HG03139 (cell line): Measurements from ENCODE around the gene EVPLL.
"Not testable (repeated sequence)": the region's sequence is repeated elsewhere in the genome, so short reads cannot be mapped to it uniquely, and the experiment has no call there.

Experiments
- ATAC-seq: cut with Tn5 transposase; IDR thresholded peaks from one replicate; pipeline ENCODE4 v1.9.1; 2021; ENCODE audit not compliant: unreplicated experiment

Gene EVPLL

DNA sequence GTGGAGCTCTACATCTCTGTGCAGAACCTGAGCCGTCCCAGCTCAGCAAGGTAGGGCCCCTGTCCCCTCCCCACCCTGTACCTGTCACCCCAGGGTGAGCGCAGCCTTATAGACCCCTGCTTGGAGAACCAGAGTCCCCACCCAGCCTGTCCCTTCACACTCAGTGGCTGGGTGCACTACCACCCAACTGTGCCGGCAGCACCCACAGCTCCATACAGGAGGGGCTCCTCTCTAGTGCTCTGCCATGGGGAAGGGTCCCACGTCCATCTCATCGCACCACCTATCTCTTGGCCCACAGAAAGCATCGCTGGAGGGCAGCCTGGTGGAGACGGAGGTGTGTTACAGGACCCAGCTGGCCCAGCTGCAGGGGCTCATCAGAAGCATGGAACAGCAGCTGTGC is 45.4 kb downstream of the EVPLL start:
- ATAC-seq: not testable (repeated sequence)

DNA sequence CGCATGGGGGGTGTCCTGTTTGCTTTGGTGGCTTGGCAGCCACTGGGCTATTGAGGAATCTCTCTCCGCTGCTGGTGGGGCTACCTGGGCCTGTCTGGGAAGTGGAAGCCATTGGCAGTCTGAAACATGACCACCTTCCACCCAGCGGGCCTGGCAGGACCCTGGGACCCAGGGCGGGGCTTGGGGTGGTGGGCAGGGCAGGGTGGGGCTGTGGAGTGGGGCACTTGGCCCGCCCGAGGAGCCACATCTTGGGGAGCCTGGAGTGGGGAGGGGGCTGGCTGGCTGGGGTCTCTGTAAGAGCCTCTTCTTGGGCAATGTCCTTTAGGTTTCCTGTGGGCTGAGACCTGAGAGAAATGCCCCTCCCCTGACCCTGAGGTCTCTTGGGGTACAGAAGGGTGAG is 48.0 kb downstream of the EVPLL start:
- ATAC-seq: not testable (repeated sequence)

DNA sequence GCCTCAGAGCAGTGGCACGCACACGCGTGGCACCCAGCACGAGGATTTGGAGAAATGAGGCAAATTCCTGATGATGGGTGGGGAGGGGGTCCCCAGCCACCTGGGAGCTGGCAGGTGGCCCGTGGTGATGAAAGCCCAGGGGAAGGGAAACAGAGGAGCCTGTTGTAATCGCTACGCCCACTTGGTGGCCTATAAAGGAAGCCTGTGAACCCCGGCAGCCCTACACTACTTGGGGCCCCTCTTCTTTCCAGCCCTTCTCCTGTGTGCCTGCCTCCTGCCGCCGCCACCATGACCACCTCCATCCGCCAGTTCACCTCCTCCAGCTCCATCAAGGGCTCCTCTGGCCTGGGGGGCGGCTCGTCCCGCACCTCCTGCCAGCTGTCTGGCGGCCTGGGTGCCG is 49.1 kb downstream of the EVPLL start:
- not testable (repeated sequence) for ATAC-seq

DNA sequence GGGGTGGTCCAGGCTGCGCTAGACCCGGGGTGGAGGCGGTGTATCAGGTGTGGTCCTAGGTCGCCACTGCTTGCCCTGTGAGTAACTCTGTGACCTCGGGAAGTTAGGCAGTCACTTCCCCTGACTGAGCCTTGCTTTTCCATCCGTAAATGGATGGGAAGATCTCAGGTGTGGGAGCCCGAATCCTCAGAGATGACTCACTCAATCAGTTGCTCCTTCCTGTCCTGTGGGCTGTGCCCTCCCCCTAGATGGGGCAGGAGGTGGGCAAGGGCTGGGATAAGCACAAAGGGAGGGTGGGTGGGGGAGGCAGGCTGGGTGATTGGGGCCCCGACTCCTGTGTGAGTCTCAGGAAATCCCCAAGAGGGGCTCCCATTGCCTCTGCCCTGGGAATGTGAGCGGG is 54.6 kb downstream of the EVPLL start:
- not testable (repeated sequence) for ATAC-seq
